Nephron (organoid): ENCODE results near the gene KSR2.

Experiments used
- H3K27ac Mint-ChIP-seq, 3 experiments: 2 replicates each; pipeline ENCODE4 v1.8.0; 2020; ENCODE audit warnings: mixed read lengths in 3 of 3, mild to moderate bottlenecking in 2 of 3, moderate library complexity in 1 of 3
- H3K27me3 Mint-ChIP-seq: 2 replicates; pipeline ENCODE4 v1.8.0; 2021; ENCODE audit warnings: low read depth, mild to moderate bottlenecking, moderate library complexity, mixed read lengths
- H3K36me3 Mint-ChIP-seq: 2 replicates; pipeline ENCODE4 v1.8.0; 2020; ENCODE audit warnings: low read depth, mixed read lengths
- H3K4me1 Mint-ChIP-seq: 2 replicates; pipeline ENCODE4 v1.8.0; 2020; ENCODE audit warnings: mixed read lengths
- H3K4me3 Mint-ChIP-seq, 3 experiments: 2 replicates each; pipeline ENCODE4 v1.8.0; 2020; ENCODE audit warnings: mild to moderate bottlenecking in 3 of 3, mixed read lengths in 3 of 3, moderate library complexity in 2 of 3
- H3K9me3 Mint-ChIP-seq: 2 replicates; pipeline ENCODE4 v1.8.0; 2020; ENCODE audit warnings: mixed read lengths
- CTCF ChIP-seq, 3 experiments: fragments of 200-600 bp; sonication (generic); IDR thresholded peaks; one replicate each; pipeline ENCODE4 v1.5.0; 2021; ENCODE audit warnings: antibody characterized with exemption in 3 of 3; ENCODE audit not compliant: unreplicated experiment in 3 of 3

Gene KSR2

GRCh38 chr12:117830471-117830870, 138.3 kb downstream of the KSR2 start:
- no peak for TF ChIP-seq CTCF (IDR thresholded peaks at IDR 0.05; ENCODE audit: unreplicated experiment in 3 of 3)
- no peak overlapping the region for H3K27ac Mint-ChIP-seq

GRCh38 chr12:117829108-117829507, 139.7 kb downstream of the KSR2 start:
- no peak for TF ChIP-seq CTCF (IDR thresholded peaks at IDR 0.05; ENCODE audit: unreplicated experiment in 3 of 3)
- no peak overlapping the region for H3K27ac Mint-ChIP-seq
- H3K4me3 Mint-ChIP-seq: no peak overlapping the region
- peaks cover 29% of the 10 kb centered on the region for H3K27me3 Mint-ChIP-seq
- H3K36me3 Mint-ChIP-seq: peaks cover 3% of the 10 kb centered on the region
- no peaks in the 10 kb centered on the region for H3K4me1 Mint-ChIP-seq
- peaks cover 17% of the 10 kb centered on the region for H3K9me3 Mint-ChIP-seq

More at GRCh38 chr12:117830471-117830870, 138.3 kb downstream of the KSR2 start:
- Mint-ChIP-seq H3K4me1 (no peaks in the 10 kb centered on the region), H3K4me3 (no peak overlapping the region), H3K27me3 (peaks cover 42% of the 10 kb centered on the region), H3K9me3 (peaks cover 17% of the 10 kb centered on the region), H3K36me3 (peaks cover 3% of the 10 kb centered on the region)

- Mint-ChIP-seq H3K4me1 (no peaks in the 10 kb centered on the region), H3K36me3 (peaks cover 3% of the 10 kb centered on the region), H3K27me3 (peaks cover 28% of the 10 kb centered on the region), H3K4me3 (no peak overlapping the region), H3K27ac (no peak overlapping the region), H3K9me3 (peaks cover 22% of the 10 kb centered on the region)
- TF ChIP-seq CTCF (IDR thresholded peaks at IDR 0.05; ENCODE audit: unreplicated experiment in 3 of 3): no peak
Measured at GRCh38 chr12:117827660-117828059, 141.1 kb downstream of the KSR2 start.

GRCh38 chr12:117825827-117826226, 143.0 kb downstream of the KSR2 start:
- Mint-ChIP-seq H3K27ac (no peak overlapping the region), H3K27me3 (peaks cover 18% of the 10 kb centered on the region), H3K4me1 (no peaks in the 10 kb centered on the region), H3K9me3 (peaks cover 18% of the 10 kb centered on the region), H3K4me3 (no peak overlapping the region), H3K36me3 (peaks cover 3% of the 10 kb centered on the region)
- no peak for TF ChIP-seq CTCF (IDR thresholded peaks at IDR 0.05; ENCODE audit: unreplicated experiment in 3 of 3)

- Mint-ChIP-seq H3K4me1 (no peaks in the 10 kb centered on the region), H3K9me3 (peaks cover 5% of the 10 kb centered on the region), H3K27me3 (peaks cover 34% of the 10 kb centered on the region), H3K27ac (no peak overlapping the region), H3K4me3 (no peak overlapping the region), H3K36me3 (no peaks in the 10 kb centered on the region)
- no peak for TF ChIP-seq CTCF (IDR thresholded peaks at IDR 0.05; ENCODE audit: unreplicated experiment in 3 of 3)
Measured at GRCh38 chr12:117821480-117822175, 147.2 kb downstream of the KSR2 start.
